Cardiac muscle cell (in vitro differentiated cells and primary cell): ENCODE results near the gene SPRED2. TPM values are rescaled to one million over a fixed set of nuclear protein-coding genes. Genes with fewer than 3 reads are reported as not detected.

Source experiments
- DNase-seq, 2 donors: peaks; one replicate each; pipeline versions ENCODE4 v3.0.0 to v3.0.0-alpha.2; 2010 to 2017; ENCODE audit warnings: low read depth in 1 of 2, low spot score in 1 of 2
- H3K27ac ChIP-seq: fragments of 200-600 bp; sonication (generic); 2 replicates; pipeline ENCODE4 v1.5.1; 2016
- H3K27me3 ChIP-seq: fragments of 200-600 bp; sonication (generic); 2 replicates; pipeline ENCODE4 v1.6.0; 2016; ENCODE audit warnings: control low read depth
- H3K36me3 ChIP-seq: fragments of 200-600 bp; sonication (generic); 2 replicates; pipeline ENCODE4 v1.5.1; 2016; ENCODE audit warnings: control low read depth
- H3K4me1 ChIP-seq: fragments of 200-600 bp; sonication (generic); 2 replicates; pipeline ENCODE4 v1.8.1; 2017; ENCODE audit warnings: low read depth, mild to moderate bottlenecking, mixed run types
- H3K4me3 ChIP-seq: fragments of 200-600 bp; sonication (generic); 2 replicates; pipeline ENCODE4 v1.5.1; 2016; ENCODE audit warnings: mild to moderate bottlenecking
- H3K9me3 ChIP-seq: fragments of 200-600 bp; sonication (generic); 2 replicates; pipeline ENCODE4 v1.5.1; 2017; ENCODE audit warnings: low read depth, mild to moderate bottlenecking, control low read depth
- CTCF ChIP-seq: IDR thresholded peaks from 2 replicates; pipeline ENCODE4 v1.5.1; 2012; ENCODE audit warnings: low read depth, mild to moderate bottlenecking, low read length
- polyA plus RNA-seq: library from polyadenylated mRNA; unstranded; fragments of >200 nt; fragmentation: Nextera tagmentation; extraction: Ambion mirVana; gene quantifications from 2 replicates; pipeline ENCODE4 v1.2.1, GENCODE V29; 2016
- total RNA-seq: library from RNA; depleted of rRNA; stranded (reverse); fragments of >200 nt; gene quantifications from 2 replicates; pipeline ENCODE4 v1.2.3, GENCODE V29; 2016

The SPRED2 gene
- total and polyA plus RNA-seq, 2 experiments from 2014 or later, result 11.7 to 18.9 TPM

- Histone ChIP-seq H3K9me3 (no peaks in the 10 kb centered on the region), H3K27ac (no peak overlapping the region), H3K36me3 (no peaks in the 10 kb centered on the region), H3K4me1 (peaks cover 20% of the 10 kb centered on the region), H3K4me3 (no peak overlapping the region), H3K27me3 (no peaks in the 10 kb centered on the region)
- no peak for DNase-seq
- no peak for TF ChIP-seq CTCF
Observed at GRCh38 chr2:65373365-65373918, 59.0 kb downstream of the SPRED2 start.

- Histone ChIP-seq H3K27ac (no peak overlapping the region), H3K4me1 (peaks cover 15% of the 10 kb centered on the region), H3K9me3 (no peaks in the 10 kb centered on the region), H3K27me3 (no peaks in the 10 kb centered on the region), H3K4me3 (no peak overlapping the region), H3K36me3 (no peaks in the 10 kb centered on the region)
- no peak for TF ChIP-seq CTCF
- no peak for DNase-seq
Observed at GRCh38 chr2:65372619-65373018, 59.8 kb downstream of the SPRED2 start.

GRCh38 chr2:65371074-65371434 is 61.3 kb downstream of the SPRED2 start:
- peaks cover 14% of the 10 kb centered on the region for H3K4me1 ChIP-seq
- no peak overlapping the region for H3K4me3 ChIP-seq
- no peak for TF ChIP-seq CTCF
- H3K27ac ChIP-seq, result no peak overlapping the region
- no peaks in the 10 kb centered on the region for H3K36me3 ChIP-seq
- no peaks in the 10 kb centered on the region for H3K9me3 ChIP-seq
- H3K27me3 ChIP-seq, result no peaks in the 10 kb centered on the region
- no peak for DNase-seq

- Histone ChIP-seq H3K27ac (no peak overlapping the region), H3K27me3 (no peaks in the 10 kb centered on the region), H3K4me1 (peaks cover 14% of the 10 kb centered on the region), H3K4me3 (no peak overlapping the region), H3K9me3 (no peaks in the 10 kb centered on the region), H3K36me3 (no peaks in the 10 kb centered on the region)
- TF ChIP-seq CTCF, result no peak
- peak in 1 of 2 donors; percentile 46 for DNase-seq
Observed at GRCh38 chr2:65370387-65371073, 61.9 kb downstream of the SPRED2 start.

GRCh38 chr2:65369980-65370379 is 62.4 kb downstream of the SPRED2 start:
- Histone ChIP-seq H3K4me1 (peaks cover 14% of the 10 kb centered on the region), H3K4me3 (no peak overlapping the region), H3K27me3 (no peaks in the 10 kb centered on the region), H3K9me3 (no peaks in the 10 kb centered on the region), H3K27ac (no peak overlapping the region), H3K36me3 (no peaks in the 10 kb centered on the region)
- DNase-seq, result no peak
- TF ChIP-seq CTCF, result no peak
